MM.1S (cell line): ENCODE measurements around the gene TMEM254.

Source experiments
- CTCF ChIP-seq: fragments of 300-600 bp; sonication (generic); IDR thresholded peaks from 2 replicates; pipeline ENCODE4 v1.5.1; 2016; ENCODE audit warnings: antibody characterized with exemption, low read length, mixed read lengths
- EZH2 ChIP-seq: fragments of 300-600 bp; sonication (generic); optimal IDR thresholded peaks from 2 replicates; pipeline ENCODE3; 2017; ENCODE audit warnings: low read depth, mild to moderate bottlenecking, antibody characterized with exemption, low read length, mixed read lengths
- EZH2phosphoT487 ChIP-seq: fragments of 300-600 bp; sonication (generic); IDR thresholded peaks from 2 replicates; pipeline ENCODE4 v1.6.1; 2018; ENCODE audit warnings: antibody characterized with exemption, low read length

GRCh38 chr10:80055760-80056159 lies 22.7 kb upstream of the TMEM254 start:
- TF ChIP-seq CTCF (no peak), EZH2 (no peak), EZH2phosphoT487 (no peak)
